AG09319 (cell line): ENCODE data around the gene IKZF1.
A peak's percentile ranks its signal among the peaks of the same experiment; 100 is the strongest.

Experiments
- DNase-seq: peaks from one replicate; pipeline ENCODE4 v3.0.0-alpha.2; 2010; ENCODE audit warnings: low read depth; ENCODE audit errors: extremely low read depth
- TF ChIP-seq, protein P1 (sequence below): IDR thresholded peaks from 2 replicates; pipeline ENCODE4 v1.5.1; 2011; ENCODE audit warnings: low read depth, mild to moderate bottlenecking, inconsistent platforms, low read length, moderate library complexity

IKZF1 gene

DNA sequence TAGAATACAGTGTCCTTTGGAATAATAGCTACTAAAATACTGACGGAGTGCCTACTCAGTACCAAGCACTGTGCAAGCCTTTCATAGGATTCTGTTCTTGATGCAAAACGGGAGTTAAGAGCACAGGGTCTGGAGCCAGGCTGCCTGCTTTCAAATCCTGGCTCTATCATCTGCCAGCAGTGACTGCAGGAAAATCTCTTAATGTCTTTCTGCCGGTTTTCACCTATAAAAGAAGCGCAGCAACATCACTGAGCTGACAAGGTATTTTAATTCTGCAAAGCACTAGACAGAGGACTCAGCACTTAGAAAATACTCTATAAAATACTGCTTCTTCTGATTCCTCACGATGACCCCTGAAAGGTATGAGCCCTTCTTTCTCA, 145.0 kb downstream of the IKZF1 start:
- TF ChIP-seq, protein P1, sequence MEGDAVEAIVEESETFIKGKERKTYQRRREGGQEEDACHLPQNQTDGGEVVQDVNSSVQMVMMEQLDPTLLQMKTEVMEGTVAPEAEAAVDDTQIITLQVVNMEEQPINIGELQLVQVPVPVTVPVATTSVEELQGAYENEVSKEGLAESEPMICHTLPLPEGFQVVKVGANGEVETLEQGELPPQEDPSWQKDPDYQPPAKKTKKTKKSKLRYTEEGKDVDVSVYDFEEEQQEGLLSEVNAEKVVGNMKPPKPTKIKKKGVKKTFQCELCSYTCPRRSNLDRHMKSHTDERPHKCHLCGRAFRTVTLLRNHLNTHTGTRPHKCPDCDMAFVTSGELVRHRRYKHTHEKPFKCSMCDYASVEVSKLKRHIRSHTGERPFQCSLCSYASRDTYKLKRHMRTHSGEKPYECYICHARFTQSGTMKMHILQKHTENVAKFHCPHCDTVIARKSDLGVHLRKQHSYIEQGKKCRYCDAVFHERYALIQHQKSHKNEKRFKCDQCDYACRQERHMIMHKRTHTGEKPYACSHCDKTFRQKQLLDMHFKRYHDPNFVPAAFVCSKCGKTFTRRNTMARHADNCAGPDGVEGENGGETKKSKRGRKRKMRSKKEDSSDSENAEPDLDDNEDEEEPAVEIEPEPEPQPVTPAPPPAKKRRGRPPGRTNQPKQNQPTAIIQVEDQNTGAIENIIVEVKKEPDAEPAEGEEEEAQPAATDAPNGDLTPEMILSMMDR, result no peak
- no peak for DNase-seq

DNA sequence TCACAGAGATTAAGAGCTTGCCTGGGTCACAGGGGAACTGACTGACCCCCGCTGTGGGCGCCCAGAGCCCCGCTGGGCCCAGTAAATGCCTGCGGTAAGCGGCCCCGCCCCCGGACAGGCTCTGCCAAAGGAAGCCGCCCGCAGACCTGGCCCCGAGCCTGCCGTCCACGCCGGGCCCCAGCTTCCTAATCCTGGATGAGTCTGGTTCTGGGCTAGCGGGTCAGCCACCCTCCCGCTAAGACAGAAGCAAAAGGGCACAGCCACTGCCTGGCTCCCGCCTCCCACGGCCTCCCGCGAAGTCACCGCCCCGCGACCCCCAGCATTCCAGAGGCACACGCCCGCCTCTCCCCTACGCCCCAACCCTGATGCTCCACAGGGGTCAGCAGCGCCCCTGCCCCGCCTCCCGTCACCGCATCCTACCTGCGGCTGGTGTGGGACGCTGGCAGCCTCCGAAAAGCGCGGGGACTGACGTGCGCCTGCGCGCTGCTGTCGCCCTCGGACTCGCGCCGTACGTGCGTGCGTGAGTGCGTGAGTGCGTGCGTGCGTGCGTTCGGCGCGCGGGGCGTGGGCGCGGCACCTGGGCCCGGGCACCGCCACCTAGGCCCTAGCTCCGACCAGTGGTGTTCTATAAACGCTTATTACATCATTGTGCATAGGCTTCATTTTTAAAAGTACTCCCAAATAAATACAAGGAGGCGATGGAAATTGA, 145.5 kb downstream of the IKZF1 start, which contains the start of gene FIGNL1:
TSS of gene FIGNL1 (minus strand) at position 470 of the 709 bp plus-strand sequence. CDS start 3,063 bp downstream, outside the sequence.
- TF ChIP-seq, protein P1, result no peak
- peak; percentile 40 for DNase-seq

DNA sequence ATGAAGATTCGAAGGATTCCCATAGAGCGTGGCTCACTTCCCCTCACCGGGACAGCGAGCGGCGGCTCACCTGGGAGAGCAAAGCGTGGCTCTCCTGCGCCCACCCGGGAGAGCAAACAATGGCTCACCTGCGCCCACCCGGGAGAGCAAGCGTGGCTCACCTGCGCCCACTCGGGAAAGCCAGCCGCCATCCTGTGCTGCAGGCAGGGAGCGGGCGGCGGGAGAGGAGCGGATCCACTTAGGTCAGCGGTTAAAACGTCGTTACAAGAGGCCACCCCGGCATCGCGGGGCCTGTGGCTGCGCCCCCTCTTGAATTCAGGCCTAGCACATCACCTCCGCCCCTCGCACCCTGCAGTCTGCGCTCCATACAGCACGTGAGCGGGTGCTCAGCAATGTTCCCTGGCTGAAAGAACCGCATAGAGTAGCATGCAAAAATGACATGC, 146.1 kb downstream of the IKZF1 start:
- no peak for DNase-seq
- TF ChIP-seq, protein P1, result no peak
